ENCODE results near the gene KLF11.
A peak's percentile ranks its signal among the peaks of the same experiment; 100 is the strongest.

The KLF11 gene

DNA sequence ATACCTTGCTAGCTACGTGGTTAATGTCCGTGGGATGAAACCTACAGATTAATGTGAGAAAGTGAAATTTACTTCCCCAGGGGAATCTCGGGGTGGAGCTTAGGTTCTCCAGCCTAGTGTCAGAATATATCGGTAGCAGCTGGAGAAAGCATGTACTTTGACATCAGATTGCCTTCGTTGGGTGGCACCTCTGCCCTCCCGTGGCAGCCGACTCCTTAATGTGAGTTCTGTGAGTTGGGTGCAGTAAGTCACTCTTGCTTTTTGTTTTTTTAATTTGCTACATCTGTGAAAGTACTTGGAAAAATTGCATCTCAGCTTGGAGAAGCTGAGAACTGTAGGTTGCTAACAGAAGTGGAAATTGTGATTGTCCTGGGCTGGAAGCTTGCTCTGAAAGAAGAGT, 3.6 kb downstream of the KLF11 start:
- H3K27me3 ChIP-seq (ENCODE audit: insufficient read depth, poor library complexity, severe bottlenecking) = peaks cover 3% of the 10 kb centered on the region
- H3K4me3 ChIP-seq (replicated peaks; ENCODE audit: insufficient read depth, low read length) = no peak overlapping the region
- no peak overlapping the region for H3K27ac ChIP-seq (replicated peaks)
- TF ChIP-seq POLR2AphosphoS5 (IDR thresholded peaks at IDR 0.05; ENCODE audit: low read depth) = no peak
- no peak for DNase-seq (ENCODE audit: low read depth in 1 of 2, low spot score in 1 of 2)

DNA sequence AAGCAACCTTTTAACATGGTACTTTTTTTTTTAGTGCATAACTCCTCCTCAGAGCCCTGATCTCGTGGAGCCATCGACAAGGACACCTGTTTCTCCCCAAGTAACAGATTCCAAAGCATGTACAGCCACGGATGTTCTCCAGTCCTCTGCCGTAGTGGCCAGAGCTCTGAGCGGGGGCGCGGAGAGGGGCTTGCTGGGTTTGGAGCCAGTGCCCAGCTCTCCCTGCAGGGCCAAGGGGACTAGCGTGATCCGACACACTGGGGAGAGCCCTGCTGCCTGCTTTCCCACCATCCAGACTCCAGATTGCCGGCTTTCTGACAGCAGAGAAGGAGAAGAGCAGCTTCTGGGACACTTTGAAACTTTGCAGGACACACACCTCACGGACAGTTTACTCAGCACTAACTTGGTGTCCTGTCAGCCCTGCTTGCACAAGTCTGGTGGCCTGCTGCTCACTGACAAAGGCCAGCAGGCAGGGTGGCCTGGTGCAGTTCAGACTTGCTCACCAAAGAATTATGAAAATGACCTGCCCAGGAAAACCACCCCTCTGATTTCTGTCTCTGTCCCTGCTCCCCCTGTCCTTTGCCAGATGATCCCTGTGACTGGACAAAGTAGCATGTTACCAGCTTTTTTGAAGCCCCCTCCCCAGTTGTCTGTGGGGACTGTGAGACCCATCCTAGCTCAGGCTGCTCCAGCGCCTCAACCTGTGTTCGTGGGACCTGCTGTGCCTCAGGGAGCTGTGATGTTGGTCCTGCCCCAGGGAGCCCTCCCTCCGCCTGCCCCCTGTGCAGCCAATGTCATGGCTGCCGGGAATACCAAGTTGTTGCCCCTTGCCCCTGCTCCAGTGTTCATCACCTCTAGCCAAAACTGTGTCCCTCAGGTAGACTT, 4.5 kb downstream of the KLF11 start:
- Histone ChIP-seq H3K27me3 (ENCODE audit: insufficient read depth, poor library complexity, severe bottlenecking) (peaks cover under 1% of the 10 kb centered on the region), H3K4me3 (replicated peaks; ENCODE audit: insufficient read depth, low read length) (no peak overlapping the region), H3K27ac (replicated peaks) (no peak overlapping the region)
- TF ChIP-seq SPI1 (IDR thresholded peaks at IDR 0.05; ENCODE audit: borderline replicate concordance, low read depth) (no peak), POLR2AphosphoS5 (IDR thresholded peaks at IDR 0.05; ENCODE audit: low read depth) (no peak), GABPA (IDR thresholded peaks at IDR 0.05; ENCODE audit: low read depth) (no peak)
- TF ChIP-seq, protein P1, sequence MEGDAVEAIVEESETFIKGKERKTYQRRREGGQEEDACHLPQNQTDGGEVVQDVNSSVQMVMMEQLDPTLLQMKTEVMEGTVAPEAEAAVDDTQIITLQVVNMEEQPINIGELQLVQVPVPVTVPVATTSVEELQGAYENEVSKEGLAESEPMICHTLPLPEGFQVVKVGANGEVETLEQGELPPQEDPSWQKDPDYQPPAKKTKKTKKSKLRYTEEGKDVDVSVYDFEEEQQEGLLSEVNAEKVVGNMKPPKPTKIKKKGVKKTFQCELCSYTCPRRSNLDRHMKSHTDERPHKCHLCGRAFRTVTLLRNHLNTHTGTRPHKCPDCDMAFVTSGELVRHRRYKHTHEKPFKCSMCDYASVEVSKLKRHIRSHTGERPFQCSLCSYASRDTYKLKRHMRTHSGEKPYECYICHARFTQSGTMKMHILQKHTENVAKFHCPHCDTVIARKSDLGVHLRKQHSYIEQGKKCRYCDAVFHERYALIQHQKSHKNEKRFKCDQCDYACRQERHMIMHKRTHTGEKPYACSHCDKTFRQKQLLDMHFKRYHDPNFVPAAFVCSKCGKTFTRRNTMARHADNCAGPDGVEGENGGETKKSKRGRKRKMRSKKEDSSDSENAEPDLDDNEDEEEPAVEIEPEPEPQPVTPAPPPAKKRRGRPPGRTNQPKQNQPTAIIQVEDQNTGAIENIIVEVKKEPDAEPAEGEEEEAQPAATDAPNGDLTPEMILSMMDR (IDR thresholded peaks at IDR 0.05; ENCODE audit: insufficient read depth, low read length) = no peak
- TF ChIP-seq, protein P2, sequence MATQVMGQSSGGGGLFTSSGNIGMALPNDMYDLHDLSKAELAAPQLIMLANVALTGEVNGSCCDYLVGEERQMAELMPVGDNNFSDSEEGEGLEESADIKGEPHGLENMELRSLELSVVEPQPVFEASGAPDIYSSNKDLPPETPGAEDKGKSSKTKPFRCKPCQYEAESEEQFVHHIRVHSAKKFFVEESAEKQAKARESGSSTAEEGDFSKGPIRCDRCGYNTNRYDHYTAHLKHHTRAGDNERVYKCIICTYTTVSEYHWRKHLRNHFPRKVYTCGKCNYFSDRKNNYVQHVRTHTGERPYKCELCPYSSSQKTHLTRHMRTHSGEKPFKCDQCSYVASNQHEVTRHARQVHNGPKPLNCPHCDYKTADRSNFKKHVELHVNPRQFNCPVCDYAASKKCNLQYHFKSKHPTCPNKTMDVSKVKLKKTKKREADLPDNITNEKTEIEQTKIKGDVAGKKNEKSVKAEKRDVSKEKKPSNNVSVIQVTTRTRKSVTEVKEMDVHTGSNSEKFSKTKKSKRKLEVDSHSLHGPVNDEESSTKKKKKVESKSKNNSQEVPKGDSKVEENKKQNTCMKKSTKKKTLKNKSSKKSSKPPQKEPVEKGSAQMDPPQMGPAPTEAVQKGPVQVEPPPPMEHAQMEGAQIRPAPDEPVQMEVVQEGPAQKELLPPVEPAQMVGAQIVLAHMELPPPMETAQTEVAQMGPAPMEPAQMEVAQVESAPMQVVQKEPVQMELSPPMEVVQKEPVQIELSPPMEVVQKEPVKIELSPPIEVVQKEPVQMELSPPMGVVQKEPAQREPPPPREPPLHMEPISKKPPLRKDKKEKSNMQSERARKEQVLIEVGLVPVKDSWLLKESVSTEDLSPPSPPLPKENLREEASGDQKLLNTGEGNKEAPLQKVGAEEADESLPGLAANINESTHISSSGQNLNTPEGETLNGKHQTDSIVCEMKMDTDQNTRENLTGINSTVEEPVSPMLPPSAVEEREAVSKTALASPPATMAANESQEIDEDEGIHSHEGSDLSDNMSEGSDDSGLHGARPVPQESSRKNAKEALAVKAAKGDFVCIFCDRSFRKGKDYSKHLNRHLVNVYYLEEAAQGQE (IDR thresholded peaks at IDR 0.05; ENCODE audit: insufficient replicate concordance, low read depth) = no peak
- DNase-seq (ENCODE audit: low read depth in 1 of 2, low spot score in 1 of 2) = no peak

DNA sequence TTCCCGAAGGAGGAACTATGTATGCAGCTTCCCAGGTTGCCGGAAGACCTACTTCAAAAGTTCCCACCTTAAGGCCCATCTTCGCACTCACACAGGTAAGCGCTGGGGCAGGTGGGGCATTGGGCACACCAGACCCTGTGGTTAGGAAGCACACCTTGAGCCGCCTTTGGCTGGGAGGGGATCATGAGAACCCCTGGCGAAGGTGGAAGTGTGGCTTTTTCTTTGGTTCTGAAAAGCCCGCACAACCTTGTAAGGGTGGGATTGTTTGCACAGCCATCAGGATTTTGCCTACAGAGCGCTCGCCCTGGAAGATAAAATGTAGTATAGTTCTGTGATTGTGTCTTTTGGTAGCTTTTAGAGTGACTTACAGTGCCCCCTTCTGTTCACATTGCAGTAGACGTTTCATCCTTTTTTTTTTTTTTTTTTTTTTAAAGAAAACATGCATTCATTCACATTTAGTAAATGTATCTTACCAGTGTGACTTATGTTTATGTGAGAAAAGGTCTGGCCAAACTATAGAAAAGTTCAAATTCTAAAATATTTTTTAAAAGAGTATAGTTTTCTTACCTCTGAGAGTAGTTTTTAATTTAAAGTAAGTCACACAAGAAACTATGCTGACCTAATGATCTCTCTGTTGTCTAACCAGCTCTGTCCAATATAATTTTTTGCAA, 5.3 kb downstream of the KLF11 start:
- TF ChIP-seq, protein P2 (IDR thresholded peaks at IDR 0.05; ENCODE audit: insufficient replicate concordance, low read depth) = no peak
- TF ChIP-seq SPI1 (IDR thresholded peaks at IDR 0.05; ENCODE audit: borderline replicate concordance, low read depth) = no peak
- TF ChIP-seq POLR2AphosphoS5 (IDR thresholded peaks at IDR 0.05; ENCODE audit: low read depth) = no peak
- TF ChIP-seq GABPA (IDR thresholded peaks at IDR 0.05; ENCODE audit: low read depth) = no peak
- TF ChIP-seq, protein P1 (IDR thresholded peaks at IDR 0.05; ENCODE audit: insufficient read depth, low read length) = peak; percentile 16
- H3K27ac ChIP-seq (replicated peaks) = no peak overlapping the region
- no peak overlapping the region for H3K4me3 ChIP-seq (replicated peaks; ENCODE audit: insufficient read depth, low read length)
- DNase-seq (ENCODE audit: low read depth in 1 of 2, low spot score in 1 of 2) = no peak
- no peaks in the 10 kb centered on the region for H3K27me3 ChIP-seq (ENCODE audit: insufficient read depth, poor library complexity, severe bottlenecking)

DNA sequence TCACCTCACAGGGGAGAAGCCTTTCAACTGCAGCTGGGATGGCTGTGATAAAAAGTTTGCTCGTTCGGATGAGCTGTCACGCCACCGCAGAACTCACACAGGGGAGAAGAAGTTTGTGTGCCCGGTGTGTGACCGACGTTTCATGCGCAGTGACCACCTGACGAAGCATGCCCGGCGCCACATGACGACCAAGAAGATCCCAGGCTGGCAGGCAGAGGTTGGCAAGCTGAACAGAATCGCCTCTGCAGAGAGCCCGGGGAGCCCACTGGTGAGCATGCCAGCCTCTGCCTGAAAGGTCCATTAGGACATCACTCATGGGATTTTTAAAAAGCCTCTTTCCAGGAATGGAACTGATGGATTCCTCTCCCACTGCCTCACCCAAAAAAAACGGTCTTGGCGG, 8.9 kb downstream of the KLF11 start:
- Histone ChIP-seq H3K4me3 (replicated peaks; ENCODE audit: insufficient read depth, low read length) (no peak overlapping the region), H3K27me3 (ENCODE audit: insufficient read depth, poor library complexity, severe bottlenecking) (peaks cover 2% of the 10 kb centered on the region), H3K27ac (replicated peaks) (no peak overlapping the region)
- TF ChIP-seq SPI1 (IDR thresholded peaks at IDR 0.05; ENCODE audit: borderline replicate concordance, low read depth) (no peak), POLR2AphosphoS5 (IDR thresholded peaks at IDR 0.05; ENCODE audit: low read depth) (no peak), GABPA (IDR thresholded peaks at IDR 0.05; ENCODE audit: low read depth) (no peak)
- TF ChIP-seq, protein P2 (IDR thresholded peaks at IDR 0.05; ENCODE audit: insufficient replicate concordance, low read depth) = no peak
- TF ChIP-seq, protein P1 (IDR thresholded peaks at IDR 0.05; ENCODE audit: insufficient read depth, low read length) = no peak
- no peak for DNase-seq (ENCODE audit: low read depth in 1 of 2, low spot score in 1 of 2)
